A549 (cell line): ENCODE results near the gene PRTG. TPM values are rescaled to one million over a fixed set of nuclear protein-coding genes. Genes with fewer than 3 reads are reported as not detected.

Experiments used
- ATAC-seq, 2 experiments: fragments of 200-7000 bp in 1 of 2; fragments of >200 bp in 1 of 2; cut with Nextera tagmentation in 1 of 2; cut with Tn5 transposase in 1 of 2; 3 replicates each; pipeline versions ENCODE4 v1.8.0 to v1.9.1; 2018 to 2020; ENCODE audit warnings: mild to moderate bottlenecking in 1 of 2, moderate library complexity in 1 of 2
- CTCF ChIA-PET: fragments of 300-600 bp; sonication (Branson Sonifier 250); formaldehyde crosslinking; extraction: SDS; loops from one replicate; lab custom pipeline; 2021; ENCODE audit warnings: antibody characterized with exemption, inconsistent platforms; lab: Yijun Ruan, JAX
- POLR2A ChIA-PET: fragments of 350-600 bp; formaldehyde crosslinking; extraction: SDS; loops from one replicate; lab custom pipeline; 2021; ENCODE audit warnings: antibody characterized with exemption, inconsistent platforms; lab: Yijun Ruan, JAX
- DNase-seq, 2 experiments: peaks; one replicate each; pipeline versions ENCODE4 v3.0.0 to v3.0.0-alpha.2; 2011 to 2016; ENCODE audit warnings: low read depth in 1 of 2, low spot score in 1 of 2
- FAIRE-seq: peaks from 2 replicates; lab custom pipeline; 2011; peaks lifted over from hg19 to GRCh38; lab: Jason Lieb, UNC
- H3K27ac ChIP-seq, 2 experiments: fragments of >200 bp; sonication (Bioruptor Twin); formaldehyde crosslinking; 3 replicates each; pipeline ENCODE4 v1.5.1; 2016 to 2017
- H3K4me1 ChIP-seq: fragments of >200 bp; sonication (Bioruptor Twin); formaldehyde crosslinking; 3 replicates; pipeline ENCODE4 v1.6.1; 2016
- H3K4me2 ChIP-seq: fragments of >200 bp; sonication (Bioruptor Twin); formaldehyde crosslinking; 3 replicates; pipeline ENCODE4 v1.6.1; 2016
- H3K4me3 ChIP-seq: fragments of >200 bp; sonication (Bioruptor Twin); formaldehyde crosslinking; 3 replicates; pipeline ENCODE4 v1.5.1; 2016
- H3K9me3 ChIP-seq: fragments of >200 bp; sonication (Bioruptor Twin); formaldehyde crosslinking; 3 replicates; pipeline ENCODE4 v1.6.1; 2016
- ATOH8 ChIP-seq: fragments of 250-450 bp; sonication (Bioruptor Pico); IDR thresholded peaks from 2 replicates; pipeline ENCODE4 v1.5.0; 2020; ENCODE audit warnings: low read depth, mild to moderate bottlenecking, moderate library complexity
- BHLHE40 ChIP-seq: IDR thresholded peaks from 2 replicates; pipeline ENCODE4 v1.6.1; 2012; ENCODE audit warnings: low read depth, low read length, inconsistent platforms
- CBX8 ChIP-seq: fragments of 200-600 bp; sonication (generic); IDR thresholded peaks from 2 replicates; pipeline ENCODE4 v1.6.1; 2016
- CTCF ChIP-seq: fragments of >200 bp; sonication (Bioruptor Twin); formaldehyde crosslinking; IDR thresholded peaks from 3 replicates; pipeline ENCODE4 v1.5.1; 2016
- ELK1 ChIP-seq: fragments of 150-350 bp; IDR thresholded peaks from 2 replicates; pipeline ENCODE4 v1.6.1; 2014; ENCODE audit warnings: low read depth, mild to moderate bottlenecking, low read length
- EP300 ChIP-seq, 2 experiments: fragments of >200 bp; sonication (Bioruptor Twin); formaldehyde crosslinking; IDR thresholded peaks; 2 replicates in 1 of 2; 3 replicates in 1 of 2; pipeline ENCODE4 v1.6.1; 2016 to 2017
- FOSB ChIP-seq: fragments of 250-450 bp; sonication (Bioruptor Pico); IDR thresholded peaks from 2 replicates; pipeline ENCODE4 v1.5.0; 2020; ENCODE audit warnings: mild to moderate bottlenecking, moderate library complexity
- HES2 ChIP-seq: fragments of >200 bp; sonication (Bioruptor Twin); formaldehyde crosslinking; IDR thresholded peaks from 2 replicates; pipeline ENCODE4 v1.6.1; 2016
- HOXA7 ChIP-seq: fragments of 250-450 bp; sonication (Bioruptor Pico); IDR thresholded peaks from 2 replicates; pipeline ENCODE4 v1.5.0; 2020; ENCODE audit warnings: mild to moderate bottlenecking, moderate library complexity
- HOXB13 ChIP-seq: fragments of 250-450 bp; sonication (Bioruptor Pico); IDR thresholded peaks from 2 replicates; pipeline ENCODE4 v1.5.0; 2020; ENCODE audit warnings: low read depth, mild to moderate bottlenecking, moderate library complexity
- JUN ChIP-seq, 2 experiments: fragments of >200 bp; sonication (Bioruptor Twin); formaldehyde crosslinking; IDR thresholded peaks; 2 replicates in 1 of 2; 3 replicates in 1 of 2; pipeline ENCODE4 v1.6.1; 2016 to 2017
- JUNB ChIP-seq: fragments of >200 bp; sonication (Bioruptor Twin); formaldehyde crosslinking; IDR thresholded peaks from 2 replicates; pipeline ENCODE4 v1.6.1; 2016
- KDM5A ChIP-seq: fragments of 200-600 bp; sonication (generic); IDR thresholded peaks from 2 replicates; pipeline ENCODE4 v1.6.1; 2016; ENCODE audit warnings: antibody characterized with exemption, mild to moderate bottlenecking
- MAFK ChIP-seq: fragments of 450-650 bp; IDR thresholded peaks from 2 replicates; pipeline ENCODE4 v1.6.1; 2014; ENCODE audit not compliant: partially characterized antibody
- NFE2L2 ChIP-seq: fragments of 150-350 bp; conservative IDR thresholded peaks from 2 replicates; pipeline ENCODE4 v1.6.1; 2014; ENCODE audit warnings: low read length
- NPAS2 ChIP-seq: fragments of 250-450 bp; sonication (Bioruptor Pico); IDR thresholded peaks from 2 replicates; pipeline ENCODE4 v1.8.0; 2022; ENCODE audit warnings: mild to moderate bottlenecking, moderate library complexity, borderline replicate concordance
- PHF8 ChIP-seq: fragments of 200-600 bp; sonication (generic); IDR thresholded peaks from 2 replicates; pipeline ENCODE4 v1.6.1; 2016; ENCODE audit warnings: low read depth, mild to moderate bottlenecking, antibody characterized with exemption, moderate library complexity, borderline replicate concordance
- RFX5 ChIP-seq: fragments of 450-650 bp; IDR thresholded peaks from 2 replicates; pipeline ENCODE4 v1.7.1; 2014; ENCODE audit warnings: antibody characterized with exemption, mild to moderate bottlenecking, moderate library complexity
- TFCP2L1 ChIP-seq: fragments of 250-450 bp; sonication (Bioruptor Pico); IDR thresholded peaks from 2 replicates; pipeline ENCODE4 v1.5.0; 2021; ENCODE audit warnings: mild to moderate bottlenecking
- TP53 ChIP-seq: fragments of 250-450 bp; sonication (Bioruptor Pico); IDR thresholded peaks from 2 replicates; pipeline ENCODE4 v1.5.0; 2021; ENCODE audit warnings: mild to moderate bottlenecking, moderate library complexity
- USF2 ChIP-seq: fragments of 450-650 bp; IDR thresholded peaks from 2 replicates; pipeline ENCODE4 v1.6.1; 2014; ENCODE audit warnings: antibody characterized with exemption
- ZC3H11A ChIP-seq: fragments of 450-650 bp; IDR thresholded peaks from 2 replicates; pipeline ENCODE4 v1.6.1; 2014; ENCODE audit warnings: antibody characterized with exemption, mild to moderate bottlenecking
- ZNF302 ChIP-seq: fragments of 250-450 bp; sonication (Bioruptor Pico); IDR thresholded peaks from 2 replicates; pipeline ENCODE4 v1.9.0; 2021; ENCODE audit warnings: inconsistent platforms, mild to moderate bottlenecking, moderate library complexity
- WGBS: methylation state at CpG from one replicate; pipeline ENCODE4 v1.1.6; 2017; ENCODE audit errors: missing lambda C conversion rate; 5-methylcytosine and 5-hydroxymethylcytosine counted together
- polyA plus RNA-seq, 4 experiments: library from polyadenylated mRNA; depleted of rRNA in 3 of 4; stranded (reverse); fragments of >200 nt; fragmentation: RNase III in 1 of 4; extraction: RNeasy Plus Mini Kit Qiagen cat#74134 plus additional on column Dnase treatment in 1 of 4; gene quantifications; 2 replicates in 3 of 4; 3 replicates in 1 of 4; pipeline ENCODE4 v1.2.3, GENCODE V29; 2011 to 2017
- TF ChIP-seq, protein P1 (sequence below): fragments of >200 bp; sonication (Bioruptor Twin); formaldehyde crosslinking; IDR thresholded peaks from 3 replicates; pipeline ENCODE4 v1.6.1; 2016
- TF ChIP-seq, protein P2 (sequence below): IDR thresholded peaks from 2 replicates; pipeline ENCODE4 v1.6.1; 2012; ENCODE audit warnings: low read depth, borderline replicate concordance

Gene PRTG
- polyA plus RNA-seq, 2 of the 4 experiments (the other 2 are of a cell fraction): 5.5 to 10.7 TPM

GRCh38 chr15:55681631-55682030 lies 61.3 kb downstream of the PRTG start:
- H3K4me2 ChIP-seq: no peak overlapping the region
- ATAC-seq: no peak

GRCh38 chr15:55676507-55676906 lies 66.4 kb downstream of the PRTG start:
- Histone ChIP-seq H3K4me1 (no peaks in the 10 kb centered on the region), H3K4me3 (no peak overlapping the region), H3K9me3 (no peaks in the 10 kb centered on the region)
- WGBS: 94% methylated on average over 2 of the region's 2 CpGs
- peak; percentile 23 for FAIRE-seq
- DNase-seq: no peak
- CTCF ChIA-PET: no interaction called here
- no peak for ATAC-seq
- TF ChIP-seq EP300 (IDR thresholded peaks at IDR 0.05) (no peak), RFX5 (no peak), JUN (IDR thresholded peaks at IDR 0.05) (no peak), MAFK (no peak), NFE2L2 (no peak), HOXB13 (CRISPR knock-in tag) (no peak), ZC3H11A (no peak), TP53 (CRISPR knock-in tag) (no peak), BHLHE40 (no peak), PHF8 (no peak), USF2 (no peak), ELK1 (no peak), KDM5A (no peak), FOSB (CRISPR knock-in tag) (no peak), NPAS2 (CRISPR knock-in tag) (no peak), ZNF302 (CRISPR knock-in tag) (no peak)
- TF ChIP-seq, protein P1, sequence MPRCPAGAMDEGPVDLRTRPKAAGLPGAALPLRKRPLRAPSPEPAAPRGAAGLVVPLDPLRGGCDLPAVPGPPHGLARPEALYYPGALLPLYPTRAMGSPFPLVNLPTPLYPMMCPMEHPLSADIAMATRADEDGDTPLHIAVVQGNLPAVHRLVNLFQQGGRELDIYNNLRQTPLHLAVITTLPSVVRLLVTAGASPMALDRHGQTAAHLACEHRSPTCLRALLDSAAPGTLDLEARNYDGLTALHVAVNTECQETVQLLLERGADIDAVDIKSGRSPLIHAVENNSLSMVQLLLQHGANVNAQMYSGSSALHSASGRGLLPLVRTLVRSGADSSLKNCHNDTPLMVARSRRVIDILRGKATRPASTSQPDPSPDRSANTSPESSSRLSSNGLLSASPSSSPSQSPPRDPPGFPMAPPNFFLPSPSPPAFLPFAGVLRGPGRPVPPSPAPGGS: no peak
- TF ChIP-seq, all 56 proteins: peak for 0
- POLR2A ChIA-PET: no interaction called here
- no peak overlapping the region for H3K4me2 ChIP-seq
- no peak overlapping the region for H3K27ac ChIP-seq

More at GRCh38 chr15:55681631-55682030, 61.3 kb downstream of the PRTG start:
- Histone ChIP-seq H3K27ac (no peak overlapping the region), H3K4me1 (no peaks in the 10 kb centered on the region), H3K4me3 (no peak overlapping the region)
- CTCF ChIA-PET: no interaction called here
- no peak for DNase-seq
- POLR2A ChIA-PET: no interaction called here
- FAIRE-seq: no peak
- TF ChIP-seq ATOH8 (CRISPR knock-in tag) (no peak), TFCP2L1 (CRISPR knock-in tag) (no peak), NPAS2 (CRISPR knock-in tag) (no peak), HES2 (no peak), ZNF302 (CRISPR knock-in tag) (no peak), CTCF (no peak), MAFK (no peak), HOXA7 (CRISPR knock-in tag) (no peak), CBX8 (no peak), USF2 (no peak), JUNB (no peak), NFE2L2 (no peak)
- TF ChIP-seq, protein P2, sequence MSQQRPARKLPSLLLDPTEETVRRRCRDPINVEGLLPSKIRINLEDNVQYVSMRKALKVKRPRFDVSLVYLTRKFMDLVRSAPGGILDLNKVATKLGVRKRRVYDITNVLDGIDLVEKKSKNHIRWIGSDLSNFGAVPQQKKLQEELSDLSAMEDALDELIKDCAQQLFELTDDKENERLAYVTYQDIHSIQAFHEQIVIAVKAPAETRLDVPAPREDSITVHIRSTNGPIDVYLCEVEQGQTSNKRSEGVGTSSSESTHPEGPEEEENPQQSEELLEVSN: no peak
- TF ChIP-seq, all 56 proteins: peak for 0
- H3K9me3 ChIP-seq: no peaks in the 10 kb centered on the region
- 81% methylated on average over 5 of the region's 5 CpGs for WGBS
